Measurements from ENCODE around the gene GLI3.

The GLI3 gene

GRCh38 chr7:42231043-42231787, 5.8 kb downstream of the GLI3 start:
- Histone ChIP-seq H3K27me3 (ENCODE audit: insufficient read depth, low read length, poor library complexity) (no peaks in the 10 kb centered on the region), H3K36me3 (ENCODE audit: insufficient read depth, low read length) (no peaks in the 10 kb centered on the region), H3K79me2 (ENCODE audit: insufficient read depth, low read length) (peaks cover 51% of the 10 kb centered on the region), H3K27ac (ENCODE audit: low read length) (no peak overlapping the region), H3K4me3 (ENCODE audit: low read depth in 1 of 2, low read length in 2 of 2) (no peak overlapping the region), H2AFZ (ENCODE audit: low read depth, low read length) (no peak overlapping the region), H3K9me3 (ENCODE audit: insufficient read depth, low read length, severe bottlenecking) (no peaks in the 10 kb centered on the region), H4K20me1 (ENCODE audit: insufficient read depth, low read length) (peaks cover 21% of the 10 kb centered on the region; the same call in 1 of the 2 replicates), H3K9ac (ENCODE audit: low read depth, low read length) (no peak overlapping the region), H3K4me1 (ENCODE audit: insufficient read depth, low read length) (peaks cover 28% of the 10 kb centered on the region), H3K4me2 (ENCODE audit: insufficient read depth, low read length) (no peak overlapping the region)
- no peak for ATAC-seq (ENCODE audit: insufficient read depth, low read depth)
- TF ChIP-seq, protein P1, sequence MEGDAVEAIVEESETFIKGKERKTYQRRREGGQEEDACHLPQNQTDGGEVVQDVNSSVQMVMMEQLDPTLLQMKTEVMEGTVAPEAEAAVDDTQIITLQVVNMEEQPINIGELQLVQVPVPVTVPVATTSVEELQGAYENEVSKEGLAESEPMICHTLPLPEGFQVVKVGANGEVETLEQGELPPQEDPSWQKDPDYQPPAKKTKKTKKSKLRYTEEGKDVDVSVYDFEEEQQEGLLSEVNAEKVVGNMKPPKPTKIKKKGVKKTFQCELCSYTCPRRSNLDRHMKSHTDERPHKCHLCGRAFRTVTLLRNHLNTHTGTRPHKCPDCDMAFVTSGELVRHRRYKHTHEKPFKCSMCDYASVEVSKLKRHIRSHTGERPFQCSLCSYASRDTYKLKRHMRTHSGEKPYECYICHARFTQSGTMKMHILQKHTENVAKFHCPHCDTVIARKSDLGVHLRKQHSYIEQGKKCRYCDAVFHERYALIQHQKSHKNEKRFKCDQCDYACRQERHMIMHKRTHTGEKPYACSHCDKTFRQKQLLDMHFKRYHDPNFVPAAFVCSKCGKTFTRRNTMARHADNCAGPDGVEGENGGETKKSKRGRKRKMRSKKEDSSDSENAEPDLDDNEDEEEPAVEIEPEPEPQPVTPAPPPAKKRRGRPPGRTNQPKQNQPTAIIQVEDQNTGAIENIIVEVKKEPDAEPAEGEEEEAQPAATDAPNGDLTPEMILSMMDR (IDR thresholded peaks at IDR 0.05; ENCODE audit: borderline replicate concordance, extremely low read depth, low read length, poor library complexity, severe bottlenecking), result no peak
- TF ChIP-seq EZH2 (IDR thresholded peaks at IDR 0.05; ENCODE audit: borderline replicate concordance, low read depth, low read length, severe bottlenecking), result no peak
- no peak for DNase-seq

DNA sequence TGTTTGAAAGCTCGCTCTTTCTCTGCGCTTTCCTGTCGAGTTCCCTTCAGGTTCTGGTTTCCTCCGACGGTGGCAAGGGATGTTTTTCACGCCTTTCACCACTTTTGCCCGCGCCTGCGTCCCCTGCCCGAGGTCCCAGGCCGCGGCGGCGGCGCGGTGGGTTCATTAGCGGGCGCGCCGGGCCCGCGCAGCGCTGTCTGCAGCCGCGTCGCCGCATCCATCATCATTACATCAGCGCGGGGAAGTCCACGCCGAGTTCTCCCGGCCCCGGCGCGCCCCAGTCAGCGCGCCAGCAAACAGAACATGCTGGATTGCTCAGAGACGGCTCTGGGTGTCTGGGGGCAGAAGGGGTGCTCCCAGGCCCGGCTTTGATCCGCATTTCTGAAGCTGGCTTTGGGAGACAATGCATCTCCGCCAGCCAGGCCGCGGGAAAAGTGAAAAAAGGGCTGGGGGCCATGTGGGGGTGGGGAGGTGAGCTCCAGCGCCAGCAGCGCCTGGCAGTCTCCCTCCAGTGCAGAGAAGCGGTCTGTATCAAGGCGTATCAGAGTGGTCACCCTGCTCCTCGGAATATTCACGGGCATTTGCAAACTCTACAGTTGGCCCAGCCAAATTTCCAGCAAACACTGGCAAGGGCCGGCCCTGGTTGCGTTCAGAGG, 8.9 kb downstream of the GLI3 start:
- Histone ChIP-seq H2AFZ (ENCODE audit: low read depth, low read length) (no peak overlapping the region), H3K4me2 (ENCODE audit: insufficient read depth, low read length) (no peak overlapping the region), H4K20me1 (ENCODE audit: insufficient read depth, low read length) (peaks cover 14% of the 10 kb centered on the region; the same call in 1 of the 2 replicates), H3K4me1 (ENCODE audit: insufficient read depth, low read length) (0 out of 2 replicates have a peak, but pooled peaks cover 3% of the 10 kb centered on the region), H3K27ac (ENCODE audit: low read length) (no peak overlapping the region), H3K79me2 (ENCODE audit: insufficient read depth, low read length) (peaks cover 22% of the 10 kb centered on the region), H3K9me3 (ENCODE audit: insufficient read depth, low read length, severe bottlenecking) (no peaks in the 10 kb centered on the region), H3K36me3 (ENCODE audit: insufficient read depth, low read length) (no peaks in the 10 kb centered on the region), H3K27me3 (ENCODE audit: insufficient read depth, low read length, poor library complexity) (no peaks in the 10 kb centered on the region), H3K4me3 (ENCODE audit: low read depth in 1 of 2, low read length in 2 of 2) (no peak overlapping the region), H3K9ac (ENCODE audit: low read depth, low read length) (no peak overlapping the region)
- no peak for ATAC-seq (ENCODE audit: insufficient read depth, low read depth)
- TF ChIP-seq, protein P1 (IDR thresholded peaks at IDR 0.05; ENCODE audit: borderline replicate concordance, extremely low read depth, low read length, poor library complexity, severe bottlenecking), result no peak
- no peak for TF ChIP-seq EZH2 (IDR thresholded peaks at IDR 0.05; ENCODE audit: borderline replicate concordance, low read depth, low read length, severe bottlenecking)
- DNase-seq, result no peak

DNA sequence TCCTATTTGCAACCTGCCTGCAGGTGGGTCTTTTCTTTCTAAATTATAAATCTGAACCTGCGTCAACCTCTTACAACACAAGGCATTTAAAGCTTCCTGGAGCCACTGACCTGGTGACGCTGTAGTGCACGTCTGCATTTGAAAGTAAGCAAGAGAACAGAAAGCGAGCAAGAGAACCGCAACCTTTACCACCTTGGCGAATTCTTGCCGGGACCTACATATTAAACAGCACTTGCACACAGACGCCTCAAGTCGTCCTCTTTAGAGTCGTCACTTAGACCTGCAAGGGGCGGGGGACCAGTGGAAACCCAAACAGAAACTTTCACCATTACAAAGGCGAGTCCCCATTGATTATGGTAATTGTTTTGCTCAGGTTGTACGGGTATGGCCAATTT, 9.5 kb downstream of the GLI3 start:
- H3K27ac ChIP-seq (ENCODE audit: low read length), result no peak overlapping the region
- no peaks in the 10 kb centered on the region for H3K27me3 ChIP-seq (ENCODE audit: insufficient read depth, low read length, poor library complexity)
- peaks cover 11% of the 10 kb centered on the region; the same call in 1 of the 2 replicates for H4K20me1 ChIP-seq (ENCODE audit: insufficient read depth, low read length)
- no peak overlapping the region for H3K4me3 ChIP-seq (ENCODE audit: low read depth in 1 of 2, low read length in 2 of 2)
- 0 out of 2 replicates have a peak, but pooled peaks cover 3% of the 10 kb centered on the region for H3K4me1 ChIP-seq (ENCODE audit: insufficient read depth, low read length)
- DNase-seq (no peak), ATAC-seq (ENCODE audit: insufficient read depth, low read depth) (no peak)
- no peaks in the 10 kb centered on the region for H3K36me3 ChIP-seq (ENCODE audit: insufficient read depth, low read length)
- H3K9me3 ChIP-seq (ENCODE audit: insufficient read depth, low read length, severe bottlenecking), result no peaks in the 10 kb centered on the region
- no peak overlapping the region for H3K4me2 ChIP-seq (ENCODE audit: insufficient read depth, low read length)
- H3K79me2 ChIP-seq (ENCODE audit: insufficient read depth, low read length), result peaks cover 19% of the 10 kb centered on the region
- TF ChIP-seq, protein P1 (IDR thresholded peaks at IDR 0.05; ENCODE audit: borderline replicate concordance, extremely low read depth, low read length, poor library complexity, severe bottlenecking), result no peak
- TF ChIP-seq EZH2 (IDR thresholded peaks at IDR 0.05; ENCODE audit: borderline replicate concordance, low read depth, low read length, severe bottlenecking), result no peak
- H3K9ac ChIP-seq (ENCODE audit: low read depth, low read length), result no peak overlapping the region
- H2AFZ ChIP-seq (ENCODE audit: low read depth, low read length), result no peak overlapping the region

Measured in DND-41 (cell line).